Fibroblast of pulmonary artery (primary cell): ENCODE data around the gene KLC1.
"Not testable (repeated sequence)": the region's sequence is repeated elsewhere in the genome, so short reads cannot be mapped to it uniquely, and the experiment has no call there.

Experiments
- DNase-seq: peaks from one replicate; pipeline ENCODE4 v3.0.0-alpha.2; 2010; ENCODE audit warnings: low read depth
- H3K4me3 ChIP-seq: replicated peaks from 2 replicates; pipeline ENCODE4 v1.5.1; 2011; ENCODE audit warnings: low read depth, mild to moderate bottlenecking, control low read depth, low read length, moderate library complexity
- CTCF ChIP-seq: IDR thresholded peaks from 2 replicates; pipeline ENCODE4 v1.5.1; 2011; ENCODE audit warnings: mild to moderate bottlenecking, control low read depth, low read length, inconsistent platforms; ENCODE audit errors: missing control alignments

Gene KLC1

DNA sequence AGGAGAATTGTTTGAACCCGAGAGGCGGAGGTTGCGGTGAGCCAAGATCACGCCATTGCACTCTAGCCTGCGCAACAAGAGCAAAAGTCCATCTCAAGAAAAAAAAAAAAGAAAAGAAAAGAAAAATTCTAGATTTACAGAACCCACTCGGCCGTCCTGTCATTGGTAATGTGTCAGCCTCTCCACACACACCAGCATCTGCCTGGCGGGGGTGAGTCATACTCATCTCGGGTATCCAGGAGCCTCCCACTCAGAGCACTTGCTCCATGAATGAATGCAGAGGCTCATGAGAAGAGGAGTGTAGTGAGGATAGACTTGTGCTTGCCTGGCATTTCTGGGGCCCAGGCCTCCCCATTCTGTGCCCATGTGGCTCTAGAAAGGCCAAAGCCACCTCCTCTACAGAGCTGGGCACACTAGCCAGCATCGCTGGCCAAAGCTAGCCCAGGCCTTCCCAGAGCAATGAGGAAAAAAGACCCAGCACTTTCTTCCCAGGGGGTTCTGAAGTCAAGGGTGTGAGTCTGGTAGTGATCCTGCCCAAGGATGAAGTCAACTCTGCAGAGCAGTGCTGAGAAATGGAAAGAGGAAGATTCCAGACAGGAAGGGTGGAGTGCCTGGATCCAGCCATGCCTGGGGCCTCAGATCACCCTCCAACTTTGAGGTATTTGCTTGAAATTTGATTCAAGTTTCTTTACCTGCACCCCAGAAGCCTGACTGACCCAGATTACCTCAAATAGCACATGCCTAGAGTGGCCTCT lies 31.2 kb upstream of the KLC1 start:
- H3K4me3 ChIP-seq: no peak overlapping the region
- DNase-seq: peak; percentile 82
- no peak for TF ChIP-seq CTCF

GRCh38 chr14:103600503-103600902 lies 28.5 kb upstream of the KLC1 start:
- DNase-seq: no peak

DNA sequence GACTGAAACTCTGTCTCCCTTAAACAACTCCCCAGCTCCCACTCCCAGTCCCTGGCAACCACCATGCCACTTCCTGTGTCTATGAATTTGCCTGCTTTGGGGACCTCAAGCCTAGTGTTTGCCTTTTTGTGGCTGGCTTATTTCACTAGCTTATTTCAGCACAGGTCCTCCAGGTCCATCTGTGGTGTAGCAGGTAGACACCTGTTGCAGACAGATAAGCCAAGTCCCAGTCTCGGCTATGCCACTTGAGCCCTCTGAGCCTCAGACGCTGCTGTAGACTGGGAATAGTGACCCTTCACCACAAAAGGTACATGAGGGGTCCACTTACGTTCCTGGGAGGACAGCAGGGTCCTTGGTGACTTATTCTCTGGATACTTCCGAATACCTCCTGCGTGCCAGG lies 24.4 kb upstream of the KLC1 start:
- no peak for TF ChIP-seq CTCF
- no peak overlapping the region for H3K4me3 ChIP-seq

More at GRCh38 chr14:103600503-103600902, 28.5 kb upstream of the KLC1 start:
- H3K4me3 ChIP-seq: no peak overlapping the region
- TF ChIP-seq CTCF: no peak

GRCh38 chr14:103606963-103607668 lies 21.9 kb upstream of the KLC1 start:
- peak; percentile 21 for TF ChIP-seq CTCF
- peak overlapping the region; percentile 20 for H3K4me3 ChIP-seq
- DNase-seq: peak; percentile 90

More for the DNA sequence above, 24.4 kb upstream of the KLC1 start:
- DNase-seq: no peak

DNA sequence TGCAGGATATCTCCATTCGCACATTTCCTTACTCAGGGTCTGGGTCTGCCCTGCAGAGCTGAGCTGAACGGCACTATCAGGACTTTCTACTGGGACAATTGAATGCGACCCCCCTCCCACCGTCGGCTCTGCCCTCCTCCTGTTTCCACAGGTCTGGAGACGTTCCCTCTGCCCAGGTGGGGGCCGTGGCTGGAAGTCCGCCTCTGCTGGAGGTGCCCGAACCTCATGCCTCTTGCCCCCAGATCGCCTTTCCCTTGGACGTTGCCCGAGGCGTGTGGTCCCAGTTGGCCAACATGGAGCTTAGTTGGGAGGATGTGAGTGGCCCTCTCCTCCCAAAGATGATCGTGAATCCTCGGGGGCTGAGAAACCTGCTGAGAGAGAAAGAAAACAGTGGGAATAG lies 21.2 kb upstream of the KLC1 start:
- TF ChIP-seq CTCF: no peak
- no peak for DNase-seq
- H3K4me3 ChIP-seq: no peak overlapping the region

GRCh38 chr14:103609081-103609480 lies 19.9 kb upstream of the KLC1 start:
- not testable (repeated sequence) for DNase-seq

DNA sequence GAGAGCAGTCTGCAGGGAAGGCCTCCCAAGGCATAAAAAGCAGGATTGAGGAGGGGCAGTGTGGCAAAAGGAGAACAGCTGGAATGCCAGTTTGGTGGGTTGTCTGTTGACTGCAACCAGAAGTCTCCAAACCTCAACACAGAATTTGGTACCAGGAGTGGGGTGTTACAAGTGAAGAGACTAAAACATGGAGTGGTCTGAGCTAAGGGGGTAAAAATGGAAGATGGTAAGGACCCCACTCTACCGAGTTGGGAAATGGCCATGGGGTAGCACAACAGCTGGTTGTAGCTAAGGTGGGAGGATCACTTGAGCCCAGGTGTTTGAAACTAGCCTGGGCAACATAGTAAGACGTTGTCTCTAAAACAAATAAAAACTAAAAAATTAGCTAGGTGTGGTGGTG lies 17.8 kb upstream of the KLC1 start:
- no peak overlapping the region for H3K4me3 ChIP-seq
- TF ChIP-seq CTCF: no peak
- no peak for DNase-seq

More at GRCh38 chr14:103609081-103609480, 19.9 kb upstream of the KLC1 start:
- H3K4me3 ChIP-seq: not testable (repeated sequence)
